ENCODE data around the gene PKLR.

DNA sequence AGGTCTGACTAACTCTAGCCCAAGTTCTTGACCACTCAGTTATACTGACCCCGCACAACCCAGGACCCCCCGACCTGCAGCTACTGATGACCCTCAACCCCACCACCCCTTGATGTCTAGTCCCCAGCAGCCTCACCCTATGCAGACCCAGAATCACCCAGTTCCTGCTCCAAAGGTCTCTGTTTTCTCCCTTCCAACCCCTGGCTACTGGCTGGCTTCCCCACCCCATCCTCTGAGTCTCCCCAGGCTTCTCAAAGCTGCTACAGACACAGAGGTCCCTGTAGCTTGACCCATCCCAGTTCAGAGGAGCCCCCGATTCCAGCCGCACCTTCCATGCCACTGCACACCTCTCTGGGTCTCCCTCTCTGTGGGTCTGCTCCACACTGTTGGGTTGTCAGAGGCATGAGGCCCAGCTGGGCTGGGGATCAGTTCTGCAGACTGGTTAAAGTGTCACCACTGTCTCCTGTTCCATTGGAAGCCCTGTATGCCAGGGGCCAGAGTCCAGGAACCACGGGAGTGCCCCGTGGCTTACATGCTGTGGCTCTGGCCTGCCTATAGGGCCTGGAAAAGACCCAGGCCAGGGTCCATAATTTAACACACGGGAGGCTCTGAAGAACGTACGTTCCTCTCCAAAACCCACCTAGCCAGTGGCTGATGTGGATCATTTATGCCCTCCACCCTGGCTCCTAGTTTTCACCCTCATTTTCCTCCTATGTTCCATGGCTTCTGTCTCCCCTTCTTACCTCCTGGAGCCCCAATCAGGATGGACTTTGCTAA, 497 bp downstream of the PKLR start:
- TF ChIP-seq CTCF (IDR thresholded peaks at IDR 0.05; ENCODE audit: low read length) = no peak
- TF ChIP-seq EZH2 (IDR thresholded peaks at IDR 0.05; ENCODE audit: borderline replicate concordance, low read length) = no peak

Data from OCI-LY1 (cell line).